K562 treated with DMSO at 1 percent for 48 hours (cell line): ENCODE results near the gene SGO2. TPM values are rescaled to one million over a fixed set of nuclear protein-coding genes. Genes with fewer than 3 reads are reported as not detected.

Experiments
- total RNA-seq: library from RNA; unstranded; fragments of 300-600 nt; gene quantifications from 2 replicates; pipeline ENCODE4 v1.2.3, GENCODE V29; 2022; ENCODE audit warnings: low replicate concordance; ENCODE audit errors: extremely low read depth

Gene SGO2
- total RNA-seq, result not detected in 2 replicates

GRCh38 chr2:200525882-200526651 lies at the start of gene SGO2:
TSS of gene SGO2 (plus strand) at chr2:200526207. CDS start at chr2:200532976, 6,769 bp downstream.

GRCh38 chr2:200509612-200510433 lies 16.2 kb upstream of the SGO2 start, which contains the start of gene KCTD18:
TSS of gene KCTD18 (minus strand) at chr2:200510068. CDS start at chr2:200507016, 3,052 bp downstream.

GRCh38 chr2:200585730-200586643 lies 60.0 kb downstream of the SGO2 start, which contains the start of gene AOX1:
TSS of gene AOX1 (plus strand) at chr2:200586014. CDS start at chr2:200586109, 95 bp downstream.

Other genes starting within 250 kb of the SGO2 start
- gene SPATS2L, start 219.5 kb upstream of the SGO2 start, total RNA-seq, result not detected in 2 replicates
- gene KCTD18, start 16.1 kb upstream of the SGO2 start, total RNA-seq, result not detected in 2 replicates
- gene AOX1, start 59.8 kb downstream of the SGO2 start, total RNA-seq, result not detected in 2 replicates